Endothelial cell of umbilical vein (primary cell): ENCODE results near the gene KCNH1. TPM values are rescaled to one million over a fixed set of nuclear protein-coding genes. Genes with fewer than 3 reads are reported as not detected.

Source experiments
- BruUV-seq: library from RNA; stranded (reverse); fragments of 400-500 nt; replicated peaks from 2 replicates; lab custom pipeline; 2021; lab: Mats Ljungman, UMichigan
- CTCF ChIA-PET: fragments of 300-600, 350-600 bp; sonication (Branson Sonifier 250); formaldehyde crosslinking; loops from one replicate; lab custom pipeline; 2021; ENCODE audit warnings: antibody characterized with exemption, inconsistent platforms; lab: Charles Lee
- POLR2A ChIA-PET: fragments of 300-600, 350-600 bp; sonication (Branson Sonifier 250); formaldehyde crosslinking; loops from one replicate; lab custom pipeline; 2021; ENCODE audit warnings: antibody characterized with exemption, inconsistent platforms; lab: Charles Lee
- DNase-seq: peaks from one replicate; pipeline ENCODE4 v3.0.0-alpha.2; 2011; ENCODE audit warnings: low read depth, low spot score
- FAIRE-seq: peaks from 2 replicates; lab custom pipeline; 2011; peaks lifted over from hg19 to GRCh38; lab: Jason Lieb, UNC
- H2AFZ ChIP-seq: 2 replicates; pipeline ENCODE4 v1.6.0; 2012; ENCODE audit warnings: low read depth, low read length, control low read depth, inconsistent platforms
- H3K27ac ChIP-seq: 2 replicates; pipeline ENCODE4 v1.5.1; 2011; ENCODE audit warnings: low read depth, mild to moderate bottlenecking, control low read depth, low read length, moderate library complexity; ENCODE audit not compliant: insufficient read depth
- H3K27me3 ChIP-seq, 2 experiments: 2 replicates each; pipeline versions ENCODE4 v1.6.0 to v1.6.1; 2011; ENCODE audit warnings: low read length in 2 of 2, mixed read lengths in 1 of 2; ENCODE audit not compliant: control insufficient read depth in 2 of 2, insufficient read depth in 2 of 2
- H3K36me3 ChIP-seq, 2 experiments: 2 replicates in 1 of 2; 3 replicates in 1 of 2; pipeline ENCODE4 v1.5.1; 2011; ENCODE audit warnings: low read length in 2 of 2, mild to moderate bottlenecking in 1 of 2, moderate library complexity in 1 of 2; ENCODE audit not compliant: control insufficient read depth in 2 of 2, insufficient read depth in 2 of 2; ENCODE audit errors: extremely low read depth in 1 of 2
- H3K4me1 ChIP-seq: 3 replicates; pipeline ENCODE4 v1.5.1; 2011; ENCODE audit warnings: mild to moderate bottlenecking, low read length; ENCODE audit not compliant: control insufficient read depth, insufficient read depth; ENCODE audit errors: extremely low read depth
- H3K4me2 ChIP-seq: 2 replicates; pipeline ENCODE4 v1.6.1; 2011; ENCODE audit warnings: low read length, control low read depth, mixed read lengths; ENCODE audit not compliant: insufficient read depth
- H3K4me3 ChIP-seq, 3 experiments: fragments of 200-600 bp in 1 of 3; sonication (generic), shearing (Covaris generic) in 1 of 3; replicated peaks in 1 of 3; 2 replicates each; pipeline ENCODE4 v1.5.1; 2011 to 2016; ENCODE audit warnings: control low read depth in 3 of 3, low read length in 3 of 3, mild to moderate bottlenecking in 2 of 3, inconsistent platforms in 1 of 3, low read depth in 1 of 3, moderate library complexity in 1 of 3; ENCODE audit not compliant: insufficient read depth in 1 of 3
- H3K79me2 ChIP-seq: 2 replicates; pipeline ENCODE4 v1.6.0; 2012; ENCODE audit warnings: low read length, inconsistent platforms; ENCODE audit not compliant: control insufficient read depth, insufficient read depth
- H3K9ac ChIP-seq: replicated peaks from 2 replicates; pipeline ENCODE3; 2011; ENCODE audit warnings: low read length, control low read depth; ENCODE audit not compliant: insufficient read depth; ENCODE audit errors: extremely low read depth
- H3K9me1 ChIP-seq: replicated peaks from 3 replicates; pipeline ENCODE4 v1.6.0; 2011; ENCODE audit warnings: mild to moderate bottlenecking, low read length; ENCODE audit not compliant: control insufficient read depth, insufficient read depth; ENCODE audit errors: extremely low read depth
- H3K9me3 ChIP-seq: replicated peaks from 2 replicates; pipeline ENCODE4 v1.5.1; 2012; ENCODE audit warnings: low read length, inconsistent platforms; ENCODE audit not compliant: control insufficient read depth, insufficient read depth
- H4K20me1 ChIP-seq: replicated peaks from 2 replicates; pipeline ENCODE3; 2011; ENCODE audit warnings: mild to moderate bottlenecking, low read length; ENCODE audit not compliant: control insufficient read depth, insufficient read depth; ENCODE audit errors: extremely low read depth
- EZH2 ChIP-seq: IDR thresholded peaks from 2 replicates; pipeline ENCODE4 v1.6.1; 2012; ENCODE audit warnings: borderline replicate concordance, low read depth, mild to moderate bottlenecking, moderate library complexity, low read length, inconsistent platforms; ENCODE audit not compliant: severe bottlenecking
- FOS ChIP-seq: IDR thresholded peaks from 2 replicates; pipeline ENCODE4 v1.6.1; 2011; ENCODE audit warnings: mild to moderate bottlenecking, low read length, moderate library complexity, borderline replicate concordance; ENCODE audit not compliant: insufficient read depth
- GATA2 ChIP-seq: IDR thresholded peaks from 2 replicates; pipeline ENCODE4 v1.7.0; 2011; ENCODE audit warnings: low read depth, mild to moderate bottlenecking, moderate library complexity, mixed read lengths, low read length; ENCODE audit not compliant: insufficient read length, insufficient read depth
- JUN ChIP-seq: IDR thresholded peaks from 2 replicates; pipeline ENCODE4 v1.6.1; 2011; ENCODE audit warnings: borderline replicate concordance, low read depth; ENCODE audit not compliant: insufficient read length, insufficient read depth
- MAX ChIP-seq: IDR thresholded peaks from 2 replicates; pipeline ENCODE4 v1.6.1; 2011; ENCODE audit not compliant: insufficient read depth, insufficient read length
- MYC ChIP-seq: IDR thresholded peaks from one replicate; pipeline ENCODE4 v1.6.1; 2011; ENCODE audit warnings: mild to moderate bottlenecking, low read depth, low read length
- POLR2A ChIP-seq: IDR thresholded peaks from 2 replicates; pipeline ENCODE4 v1.6.1; 2012; ENCODE audit warnings: low read depth, mild to moderate bottlenecking, control low read depth, low read length
- POLR2AphosphoS5 ChIP-seq: IDR thresholded peaks from 2 replicates; pipeline ENCODE4 v1.6.1; 2012; ENCODE audit warnings: low read depth, mild to moderate bottlenecking, control low read depth, low read length, moderate library complexity; ENCODE audit not compliant: insufficient read depth
- dilution Hi-C: fragments of 300-500 bp; cut with MboI; formaldehyde crosslinking; loops from one replicate; pipeline ENCODE4 v1.15.0; 2019; ENCODE audit warnings: low sequenced_read_pairs; ENCODE audit not compliant: extremely low pct_ligation_motif_present
- intact Hi-C: fragments of 100-400 bp; cut with micrococcal nuclease; formaldehyde crosslinking; loops from one replicate; pipeline ENCODE4 v1.10.0; 2022
- polyA plus RNA-seq, 4 experiments: library from polyadenylated mRNA; depleted of rRNA in 3 of 4; stranded (reverse) in 3 of 4; unstranded in 1 of 4; fragments of >200 nt; gene quantifications; 2 replicates each; pipeline versions ENCODE4 v1.2.1 to v1.2.3, GENCODE V29; 2011 to 2012; ENCODE audit warnings: missing spikeins in 1 of 4
- total RNA-seq: library from RNA; stranded (reverse); gene quantifications from 2 replicates; pipeline ENCODE4 v1.2.3, GENCODE V29; 2021
- TF ChIP-seq, protein P1 (sequence below), 2 donors: IDR thresholded peaks; 1 replicate in 1 of 2; 2 replicates in 1 of 2; pipeline ENCODE4 v1.5.1; 2011; ENCODE audit warnings: low read length in 2 of 2, mild to moderate bottlenecking in 2 of 2, moderate library complexity in 2 of 2, control low read depth in 1 of 2, inconsistent platforms in 1 of 2, low read depth in 1 of 2; ENCODE audit not compliant: insufficient read depth in 1 of 2; ENCODE audit errors: extremely low read depth in 1 of 2

KCNH1 gene
- total and polyA plus RNA-seq, 2 donors (not counting 3 experiments of a cell fraction or from before 2014, with no cell fraction given), result not detected

GRCh38 chr1:210689826-210690225 lies 444.1 kb downstream of the KCNH1 start:
- CTCF ChIA-PET, result no interaction called here
- dilution Hi-C loops, result no loop called here
- intact Hi-C loops, result no loop called here

More at GRCh38 chr1:210689826-210690225, 444.1 kb downstream of the KCNH1 start:
- Histone ChIP-seq H3K79me2 (no peaks in the 10 kb centered on the region), H3K9me1 (no peaks in the 10 kb centered on the region), H3K27me3 (no peaks in the 10 kb centered on the region), H3K4me2 (no peak overlapping the region), H3K9me3 (peaks cover 4% of the 10 kb centered on the region), H3K27ac (no peak overlapping the region), H4K20me1 (no peaks in the 10 kb centered on the region), H2AFZ (no peak overlapping the region), H3K9ac (no peak overlapping the region), H3K36me3 (no peaks in the 10 kb centered on the region), H3K4me3 (no peak overlapping the region), H3K4me1 (no peaks in the 10 kb centered on the region)
- FAIRE-seq (no peak), DNase-seq (no peak)
- TF ChIP-seq, protein P1, sequence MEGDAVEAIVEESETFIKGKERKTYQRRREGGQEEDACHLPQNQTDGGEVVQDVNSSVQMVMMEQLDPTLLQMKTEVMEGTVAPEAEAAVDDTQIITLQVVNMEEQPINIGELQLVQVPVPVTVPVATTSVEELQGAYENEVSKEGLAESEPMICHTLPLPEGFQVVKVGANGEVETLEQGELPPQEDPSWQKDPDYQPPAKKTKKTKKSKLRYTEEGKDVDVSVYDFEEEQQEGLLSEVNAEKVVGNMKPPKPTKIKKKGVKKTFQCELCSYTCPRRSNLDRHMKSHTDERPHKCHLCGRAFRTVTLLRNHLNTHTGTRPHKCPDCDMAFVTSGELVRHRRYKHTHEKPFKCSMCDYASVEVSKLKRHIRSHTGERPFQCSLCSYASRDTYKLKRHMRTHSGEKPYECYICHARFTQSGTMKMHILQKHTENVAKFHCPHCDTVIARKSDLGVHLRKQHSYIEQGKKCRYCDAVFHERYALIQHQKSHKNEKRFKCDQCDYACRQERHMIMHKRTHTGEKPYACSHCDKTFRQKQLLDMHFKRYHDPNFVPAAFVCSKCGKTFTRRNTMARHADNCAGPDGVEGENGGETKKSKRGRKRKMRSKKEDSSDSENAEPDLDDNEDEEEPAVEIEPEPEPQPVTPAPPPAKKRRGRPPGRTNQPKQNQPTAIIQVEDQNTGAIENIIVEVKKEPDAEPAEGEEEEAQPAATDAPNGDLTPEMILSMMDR (IDR thresholded peaks at IDR 0.05; ENCODE audit: extremely low read depth in 1 of 2, insufficient read depth in 1 of 2, low read depth in 1 of 2, low read length in 2 of 2), result no peak
- TF ChIP-seq MAX (no peak), GATA2 (no peak), EZH2 (no peak), JUN (no peak), POLR2A (no peak), FOS (no peak), POLR2AphosphoS5 (no peak), MYC (no peak)
- POLR2A ChIA-PET, result no interaction called here
- no TSS peak for BruUV-seq
